ENCODE measurements around the gene FOXP4.

FOXP4 gene

DNA sequence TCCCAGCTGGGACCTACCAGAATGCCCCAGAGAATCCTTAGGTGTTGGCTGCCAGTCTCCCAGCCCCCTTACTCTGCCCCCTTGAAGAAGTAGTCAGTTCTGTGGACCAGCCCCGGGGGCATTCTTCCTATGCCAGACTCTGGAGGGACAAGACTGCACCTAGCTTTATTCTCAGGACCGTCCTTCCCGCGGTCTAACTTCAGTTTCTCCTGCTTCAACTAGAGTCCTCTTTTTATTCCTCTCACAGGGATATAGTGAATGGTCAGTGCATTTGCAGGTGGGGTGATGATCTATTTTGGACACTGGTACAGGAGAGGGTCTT, 56.2 kb downstream of the FOXP4 start:
- no peak overlapping the region for H3K4me3 ChIP-seq (replicated peaks; ENCODE audit: low read depth, low read length)
- no peak for DNase-seq (ENCODE audit: extremely low read depth, low read depth)
- TF ChIP-seq, protein P1, sequence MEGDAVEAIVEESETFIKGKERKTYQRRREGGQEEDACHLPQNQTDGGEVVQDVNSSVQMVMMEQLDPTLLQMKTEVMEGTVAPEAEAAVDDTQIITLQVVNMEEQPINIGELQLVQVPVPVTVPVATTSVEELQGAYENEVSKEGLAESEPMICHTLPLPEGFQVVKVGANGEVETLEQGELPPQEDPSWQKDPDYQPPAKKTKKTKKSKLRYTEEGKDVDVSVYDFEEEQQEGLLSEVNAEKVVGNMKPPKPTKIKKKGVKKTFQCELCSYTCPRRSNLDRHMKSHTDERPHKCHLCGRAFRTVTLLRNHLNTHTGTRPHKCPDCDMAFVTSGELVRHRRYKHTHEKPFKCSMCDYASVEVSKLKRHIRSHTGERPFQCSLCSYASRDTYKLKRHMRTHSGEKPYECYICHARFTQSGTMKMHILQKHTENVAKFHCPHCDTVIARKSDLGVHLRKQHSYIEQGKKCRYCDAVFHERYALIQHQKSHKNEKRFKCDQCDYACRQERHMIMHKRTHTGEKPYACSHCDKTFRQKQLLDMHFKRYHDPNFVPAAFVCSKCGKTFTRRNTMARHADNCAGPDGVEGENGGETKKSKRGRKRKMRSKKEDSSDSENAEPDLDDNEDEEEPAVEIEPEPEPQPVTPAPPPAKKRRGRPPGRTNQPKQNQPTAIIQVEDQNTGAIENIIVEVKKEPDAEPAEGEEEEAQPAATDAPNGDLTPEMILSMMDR (IDR thresholded peaks at IDR 0.05; ENCODE audit: low read depth, low read length, missing control alignments) = no peak

DNA sequence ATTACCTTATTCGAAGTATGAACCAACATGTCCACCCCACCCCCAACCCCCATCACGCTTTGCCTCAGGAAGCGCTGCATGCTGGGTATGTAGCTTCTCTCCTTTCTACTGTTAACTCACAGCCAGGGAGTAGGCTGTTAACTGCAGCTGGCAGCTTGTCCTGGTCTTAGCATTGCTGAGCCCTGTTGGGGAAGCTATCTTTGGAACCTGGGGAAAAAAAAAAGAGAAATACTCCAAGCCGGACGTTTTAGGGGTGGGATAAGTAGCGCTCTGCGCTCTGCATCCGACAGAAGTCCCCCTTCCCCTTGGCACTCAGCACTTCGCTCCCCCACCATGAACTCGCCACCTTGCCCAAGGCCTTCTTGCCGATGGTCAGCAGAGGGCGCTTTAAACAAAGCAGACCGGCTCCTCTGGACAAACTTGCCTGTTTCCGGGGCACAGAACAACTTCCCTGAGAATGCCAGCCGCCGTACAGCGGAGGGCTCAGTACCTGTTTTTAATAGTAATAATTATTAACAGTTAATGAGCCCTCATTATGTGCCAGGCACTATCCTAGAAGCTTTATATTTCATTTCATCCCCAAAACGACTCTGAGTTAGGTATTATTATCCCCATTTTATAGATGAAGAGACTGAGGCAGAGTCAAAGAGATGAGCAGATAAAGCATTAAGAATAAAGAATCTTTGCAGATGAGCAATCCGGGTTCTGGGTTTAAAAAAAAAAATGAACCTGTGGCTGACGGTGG, 56.9 kb downstream of the FOXP4 start:
- no peak for DNase-seq (ENCODE audit: extremely low read depth, low read depth)
- no peak overlapping the region for H3K4me3 ChIP-seq (replicated peaks; ENCODE audit: low read depth, low read length)
- TF ChIP-seq, protein P1 (IDR thresholded peaks at IDR 0.05; ENCODE audit: low read depth, low read length, missing control alignments) = peak; percentile 89

DNA sequence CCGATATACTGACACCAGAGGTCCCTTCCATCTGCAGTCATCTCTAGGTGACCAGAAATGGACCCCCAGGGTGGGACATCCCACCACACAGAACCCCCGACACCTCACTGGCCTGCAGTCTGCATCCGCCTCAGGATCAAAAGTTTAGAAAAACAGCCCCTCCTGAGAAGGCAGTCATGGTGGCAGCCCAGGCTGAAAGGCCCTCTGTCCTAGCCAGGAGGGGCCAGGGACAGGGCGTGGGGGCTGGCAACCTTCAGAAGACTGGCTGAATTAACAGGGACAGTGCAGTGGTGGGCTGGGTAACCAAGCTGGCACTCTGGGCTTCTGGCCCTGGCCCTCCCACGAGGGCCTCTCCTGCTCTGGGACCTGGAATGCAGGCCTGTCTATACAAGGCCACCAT, 57.8 kb downstream of the FOXP4 start:
- TF ChIP-seq, protein P1 (IDR thresholded peaks at IDR 0.05; ENCODE audit: low read depth, low read length, missing control alignments) = no peak
- H3K4me3 ChIP-seq (replicated peaks; ENCODE audit: low read depth, low read length) = no peak overlapping the region

DNA sequence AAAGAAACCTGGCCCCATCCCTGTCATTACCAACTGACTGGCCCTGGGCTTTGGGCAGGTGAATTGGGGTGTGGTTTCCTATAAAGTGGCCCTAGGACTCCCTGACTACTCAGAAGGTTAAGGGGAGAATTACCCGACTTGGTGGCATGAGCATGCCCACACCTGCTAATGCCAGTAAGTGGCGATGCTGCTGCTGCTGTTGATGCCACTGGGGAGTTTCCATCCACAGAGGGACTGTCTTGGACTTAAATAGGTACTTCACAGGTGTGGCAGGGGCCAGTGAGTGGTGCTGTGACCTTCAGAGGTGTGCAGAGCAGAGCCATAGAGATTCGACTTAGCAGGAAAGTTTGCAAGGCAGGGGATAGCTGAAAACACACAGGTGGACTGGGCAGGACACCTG, 59.5 kb downstream of the FOXP4 start:
- DNase-seq (ENCODE audit: extremely low read depth, low read depth) = no peak
- no peak overlapping the region for H3K4me3 ChIP-seq (replicated peaks; ENCODE audit: low read depth, low read length)
- TF ChIP-seq, protein P1 (IDR thresholded peaks at IDR 0.05; ENCODE audit: low read depth, low read length, missing control alignments) = no peak

More for the DNA sequence above, 57.8 kb downstream of the FOXP4 start:
- DNase-seq (ENCODE audit: extremely low read depth, low read depth) = no peak

DNA sequence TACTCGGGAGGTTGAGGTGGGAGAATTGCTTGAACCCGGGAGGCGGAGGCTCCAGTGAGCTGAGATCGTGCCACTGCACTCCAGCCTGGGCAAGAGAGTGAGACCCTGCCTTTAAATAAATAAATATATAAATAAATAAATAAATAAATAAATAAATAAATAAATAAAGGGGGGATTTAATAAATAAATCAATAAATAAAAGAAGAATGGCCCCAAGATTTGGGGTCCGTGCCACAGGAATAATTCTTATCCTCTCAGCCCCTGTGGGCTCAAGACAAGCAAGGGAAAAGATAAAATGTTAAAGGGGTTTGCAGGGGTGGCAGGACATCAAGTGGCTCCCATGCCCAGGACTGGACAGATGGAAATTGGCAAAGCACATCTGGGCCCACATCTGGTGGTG, 60.9 kb downstream of the FOXP4 start:
- no peak for DNase-seq (ENCODE audit: extremely low read depth, low read depth)
- no peak overlapping the region for H3K4me3 ChIP-seq (replicated peaks; ENCODE audit: low read depth, low read length)
- TF ChIP-seq, protein P1 (IDR thresholded peaks at IDR 0.05; ENCODE audit: low read depth, low read length, missing control alignments) = no peak

DNA sequence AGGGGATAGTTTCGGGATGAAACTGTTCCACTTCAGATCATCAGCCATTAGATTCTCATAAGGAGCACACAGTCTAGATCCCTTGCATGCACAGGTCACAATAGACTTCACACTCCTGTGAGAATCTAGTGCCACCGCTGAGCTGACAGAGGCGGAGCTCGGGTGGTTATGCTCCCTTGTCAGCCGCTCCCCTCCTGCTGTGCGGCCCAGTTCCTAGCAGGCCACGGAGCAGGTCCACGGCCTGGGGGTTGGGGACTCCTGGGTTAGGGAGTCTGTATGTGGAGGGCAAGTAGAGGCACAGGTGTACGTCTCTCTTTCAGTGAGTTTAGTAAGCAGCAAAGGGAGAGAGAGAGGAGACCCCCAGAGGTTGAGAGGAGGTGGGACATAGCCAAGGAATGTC, 61.6 kb downstream of the FOXP4 start:
- no peak for DNase-seq (ENCODE audit: extremely low read depth, low read depth)
- TF ChIP-seq, protein P1 (IDR thresholded peaks at IDR 0.05; ENCODE audit: low read depth, low read length, missing control alignments) = no peak
- no peak overlapping the region for H3K4me3 ChIP-seq (replicated peaks; ENCODE audit: low read depth, low read length)

Data from HFF-Myc (cell line).